NCI-H345 treated with DMSO at 0.1 percent for 48 hours (cell line): Measurements from ENCODE around the gene GGCT.
A peak's percentile ranks its signal among the peaks of the same experiment; 100 is the strongest.
"Not testable (repeated sequence)": the region's sequence is repeated elsewhere in the genome, so short reads cannot be mapped to it uniquely, and the experiment has no call there.

Experiments used
- DNase-seq: peaks from one replicate; lab custom pipeline; 2025; ENCODE audit not compliant: unreplicated experiment; lab: John Stamatoyannopoulos, UW

Gene GGCT, protein sequence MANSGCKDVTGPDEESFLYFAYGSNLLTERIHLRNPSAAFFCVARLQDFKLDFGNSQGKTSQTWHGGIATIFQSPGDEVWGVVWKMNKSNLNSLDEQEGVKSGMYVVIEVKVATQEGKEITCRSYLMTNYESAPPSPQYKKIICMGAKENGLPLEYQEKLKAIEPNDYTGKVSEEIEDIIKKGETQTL

DNA sequence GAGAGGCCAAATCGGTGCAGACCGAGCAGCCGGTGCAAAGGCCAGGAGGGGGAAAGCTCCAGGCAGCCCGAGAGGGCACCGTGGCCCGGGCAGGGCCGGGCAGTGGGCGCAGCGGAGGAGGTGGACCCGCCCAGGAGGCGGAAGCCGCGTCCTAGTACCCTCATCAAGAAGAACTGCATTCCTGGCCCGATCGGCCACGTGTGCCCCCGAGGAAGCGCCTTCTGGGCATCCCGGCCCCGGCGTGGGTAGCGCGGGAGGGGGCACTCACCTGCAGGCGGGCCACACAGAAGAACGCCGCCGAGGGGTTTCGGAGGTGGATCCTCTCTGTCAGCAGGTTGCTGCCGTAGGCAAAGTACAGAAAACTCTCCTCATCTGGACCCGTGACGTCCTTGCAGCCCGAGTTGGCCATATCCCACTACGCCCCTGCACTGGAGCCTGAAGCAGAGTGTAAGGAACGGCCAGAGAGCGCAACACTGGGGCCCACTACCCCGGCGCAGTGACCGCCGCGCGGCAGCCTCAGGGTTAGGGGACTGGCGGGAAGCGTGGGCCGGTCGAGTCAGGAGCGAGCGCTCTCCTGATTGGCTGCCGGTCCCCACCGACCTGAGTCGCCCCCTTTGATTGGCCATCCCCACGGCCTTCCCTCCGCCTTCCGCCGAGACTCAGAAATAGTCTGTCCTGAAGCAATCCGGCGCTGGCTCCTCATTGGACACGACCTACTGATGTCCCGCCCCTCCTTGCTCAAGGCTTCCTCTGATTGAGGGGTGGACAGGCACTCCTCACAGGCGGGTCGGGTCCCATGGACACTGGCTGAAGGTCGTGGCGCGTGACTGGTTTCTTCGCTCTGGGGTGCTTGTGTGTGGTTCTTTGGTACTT, at the start of gene GGCT:
Gene GGCT (minus strand): TSS at position 529 of the 873 bp plus-strand sequence. CDS start 120 bp downstream, at position 409.
- DNase-seq: peak; percentile 96

DNA sequence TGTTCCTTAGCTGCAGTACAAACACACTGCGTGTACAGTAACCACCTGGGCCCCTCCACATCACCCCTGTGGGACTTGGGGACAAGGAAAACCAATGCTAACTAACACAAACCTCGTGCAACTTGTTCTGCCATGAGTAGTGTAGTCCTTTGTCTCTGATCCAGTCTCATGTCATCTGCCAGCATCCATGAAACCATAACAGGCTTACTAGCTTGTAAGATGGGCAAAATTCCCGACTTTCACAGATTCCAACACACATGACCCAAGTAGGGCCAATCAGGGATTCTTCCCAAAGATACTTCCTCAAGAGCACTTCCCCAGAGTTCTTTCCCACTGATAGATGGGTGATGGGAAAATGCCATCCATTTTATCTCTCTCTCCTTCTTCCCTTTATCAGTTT, 48.9 kb upstream of the GGCT start:
- DNase-seq: no peak

DNA sequence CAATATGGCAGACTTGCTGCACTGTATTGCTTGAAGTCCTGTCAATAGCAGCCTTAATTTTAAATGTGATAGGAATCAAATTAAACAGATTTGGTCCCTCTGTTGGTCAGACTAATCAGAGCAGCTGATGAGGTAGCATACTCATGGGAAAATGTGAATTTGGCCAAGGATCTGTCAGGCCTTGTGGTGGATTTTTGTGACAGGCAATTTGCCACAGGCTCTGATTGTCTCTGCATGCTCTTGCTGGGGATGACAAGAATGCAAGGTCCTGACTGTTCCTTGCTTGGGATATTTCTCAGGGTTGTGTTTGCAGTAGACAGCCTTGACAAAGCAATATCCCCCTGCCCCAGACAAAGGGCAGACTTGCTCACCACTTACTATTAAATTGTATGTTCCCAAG, 48.5 kb upstream of the GGCT start:
- no peak for DNase-seq

DNA sequence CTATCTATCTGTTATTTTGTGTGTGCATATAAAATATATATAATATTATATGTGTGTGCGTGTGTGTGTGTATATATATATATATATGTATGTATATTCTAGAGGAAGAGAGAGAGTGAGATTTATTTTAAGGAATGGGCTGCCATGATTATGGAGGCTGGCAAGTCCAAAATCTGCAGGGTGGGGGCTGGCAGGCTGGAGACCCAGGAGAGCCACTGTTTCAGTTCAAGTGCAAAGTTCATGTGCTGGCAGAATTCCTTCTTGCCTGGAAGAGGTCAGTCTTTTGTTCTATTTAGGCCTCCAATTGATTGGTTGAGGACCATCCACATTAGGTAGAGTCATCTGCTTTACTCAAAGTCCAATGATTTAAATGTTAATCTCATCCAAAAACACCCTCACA, 47.7 kb upstream of the GGCT start:
- no peak for DNase-seq

DNA sequence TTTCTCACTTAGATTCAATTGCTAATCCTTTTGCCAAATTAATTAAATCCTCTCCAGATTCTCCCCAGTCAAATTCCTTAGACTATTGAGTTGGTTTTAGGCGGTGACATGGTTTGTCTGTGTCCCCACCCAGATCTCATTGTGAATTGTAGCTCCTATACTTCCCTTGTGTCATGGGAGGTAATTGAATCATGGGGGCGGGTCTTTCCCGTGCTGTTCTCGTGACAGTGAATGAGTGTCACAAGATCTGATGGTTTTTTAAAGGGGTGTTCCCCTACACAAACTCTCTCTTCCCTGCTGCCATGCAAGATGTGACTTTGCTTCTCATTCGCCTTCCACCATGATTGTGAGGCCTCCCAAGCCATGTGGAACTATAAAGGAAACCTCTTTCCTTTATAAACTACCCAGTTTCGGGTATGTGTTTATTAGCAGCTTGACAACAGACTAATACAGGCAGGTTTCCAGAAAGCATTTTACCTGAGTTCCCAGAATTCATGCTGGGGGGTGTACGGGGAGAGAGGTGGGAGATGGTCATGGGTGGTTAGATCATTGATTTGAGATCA, 45.4 kb upstream of the GGCT start:
- DNase-seq: no peak

DNA sequence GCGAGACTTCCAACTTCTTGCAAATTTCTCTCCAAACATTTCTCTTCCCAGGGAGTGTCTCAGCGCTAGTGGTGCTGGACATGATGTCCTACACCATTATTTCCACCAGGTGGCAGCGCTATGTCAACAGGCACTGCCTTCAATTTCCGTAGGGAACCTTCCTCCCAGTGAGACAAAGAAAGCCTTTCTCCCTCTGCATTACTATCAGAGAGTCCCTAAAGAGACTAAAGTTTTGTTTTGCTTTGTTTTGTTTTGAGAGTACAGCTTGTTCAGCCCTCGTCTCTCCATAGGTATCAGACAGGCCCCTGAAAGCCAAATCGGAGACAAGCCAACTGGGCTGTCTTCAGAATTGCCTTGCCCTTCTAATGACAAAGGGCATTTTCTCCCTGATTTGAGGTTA, 44.2 kb upstream of the GGCT start:
- peak; percentile 68 for DNase-seq

DNA sequence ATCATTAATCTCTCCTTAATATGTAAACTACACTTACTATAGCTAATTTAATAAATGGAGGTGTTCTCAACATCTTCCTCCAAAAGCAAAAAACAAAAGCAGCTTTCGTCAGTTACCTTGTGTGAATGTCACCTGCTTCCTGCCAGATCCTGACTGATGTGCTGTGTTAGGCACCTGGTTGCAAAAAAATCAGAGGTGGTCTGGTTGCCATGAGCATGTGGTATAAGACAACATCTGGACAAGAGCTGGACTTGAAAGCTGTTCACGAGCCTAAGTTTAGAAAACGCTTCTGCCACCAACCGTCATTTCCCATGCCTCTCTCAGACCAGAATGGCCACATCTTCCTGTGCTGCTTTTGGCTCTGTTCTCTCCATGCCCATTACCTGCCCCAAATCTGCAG, 42.0 kb upstream of the GGCT start:
- DNase-seq: no peak

DNA sequence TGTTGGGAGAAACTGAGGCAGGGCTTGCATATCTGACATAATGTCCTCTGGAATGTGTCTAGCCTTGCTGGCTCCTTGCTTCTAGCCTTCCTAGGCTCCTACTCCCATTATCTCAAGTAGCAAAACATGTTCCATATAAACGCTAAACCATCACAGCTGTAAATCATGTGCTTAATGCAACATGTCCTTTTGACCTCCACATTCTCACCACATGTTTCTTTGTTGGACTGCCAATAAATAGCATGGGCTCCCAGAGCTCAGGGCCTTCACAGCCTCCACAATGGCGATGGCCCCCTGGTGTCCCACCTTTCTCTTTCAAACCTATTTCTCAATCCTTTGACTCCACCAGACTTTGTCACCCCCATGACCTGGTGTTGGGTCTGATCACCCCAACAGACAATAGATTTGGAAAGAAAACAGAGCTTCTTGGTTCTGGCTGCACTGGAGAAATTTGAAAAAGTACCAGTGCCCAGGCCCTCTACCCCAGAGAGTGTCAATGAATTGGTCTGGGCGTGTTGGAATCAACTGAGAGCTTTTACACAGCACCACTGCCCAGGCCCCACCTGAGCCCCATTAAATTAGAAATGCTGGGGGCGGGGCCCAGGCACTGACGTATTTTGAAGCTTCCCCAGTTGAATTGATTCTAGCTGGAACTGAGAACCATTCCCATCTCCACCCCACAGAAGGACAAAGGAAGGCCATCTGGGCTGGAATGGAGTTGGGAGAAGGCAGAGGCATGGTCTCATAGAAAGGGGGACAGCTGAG, 41.3 kb upstream of the GGCT start:
- DNase-seq: no peak

DNA sequence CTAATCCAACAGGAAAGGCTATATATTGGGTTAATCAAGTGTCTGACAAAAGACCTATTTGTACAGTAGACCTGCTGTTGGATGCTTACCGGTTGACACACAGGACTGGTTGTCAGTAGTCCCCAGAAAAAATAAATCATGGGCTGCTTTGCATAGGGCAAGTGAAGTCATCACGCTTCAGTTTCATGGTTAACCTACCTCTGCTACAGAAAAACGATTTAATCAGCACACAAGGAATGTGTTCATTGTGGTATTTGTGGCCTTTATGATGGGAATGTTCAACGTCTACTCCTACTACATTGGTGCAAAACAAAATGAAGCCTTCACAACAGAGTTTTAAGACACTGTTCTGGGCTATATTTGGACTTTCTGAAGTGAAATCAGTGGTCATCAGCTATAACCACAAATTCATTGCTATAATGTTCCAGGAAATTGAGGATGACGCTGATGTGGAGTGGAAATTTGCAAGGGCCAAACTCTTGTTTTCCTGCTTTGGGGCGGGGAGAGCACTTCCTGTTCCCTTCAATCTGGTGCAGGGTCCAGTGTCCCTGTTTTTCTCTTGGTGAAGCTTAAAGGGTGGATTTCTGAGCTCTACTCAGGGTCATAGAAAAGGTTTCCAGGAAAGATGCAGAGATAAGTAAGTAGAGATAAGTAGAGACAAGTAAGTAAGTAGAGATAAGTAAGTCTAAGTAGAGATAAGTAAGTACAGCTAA, 39.3 kb upstream of the GGCT start:
- no peak for DNase-seq

DNA sequence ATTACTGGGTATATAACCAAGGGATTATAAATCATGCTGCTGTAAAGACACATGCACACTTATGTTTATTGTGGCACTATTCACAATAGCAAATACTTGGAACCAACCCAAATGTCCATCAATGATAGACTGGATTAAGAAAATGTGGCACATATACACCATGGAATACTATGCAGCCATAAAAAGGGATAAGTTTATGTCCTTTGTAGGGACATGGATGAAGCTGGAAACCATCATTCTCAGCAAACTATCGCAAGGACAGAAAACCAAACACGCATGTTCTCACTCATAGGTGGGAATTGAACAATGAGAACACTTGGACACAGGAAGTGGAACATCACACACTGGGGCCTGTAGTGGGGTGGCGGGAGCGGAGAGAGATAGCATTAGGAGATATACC, 38.5 kb upstream of the GGCT start:
- not testable (repeated sequence) for DNase-seq

DNA sequence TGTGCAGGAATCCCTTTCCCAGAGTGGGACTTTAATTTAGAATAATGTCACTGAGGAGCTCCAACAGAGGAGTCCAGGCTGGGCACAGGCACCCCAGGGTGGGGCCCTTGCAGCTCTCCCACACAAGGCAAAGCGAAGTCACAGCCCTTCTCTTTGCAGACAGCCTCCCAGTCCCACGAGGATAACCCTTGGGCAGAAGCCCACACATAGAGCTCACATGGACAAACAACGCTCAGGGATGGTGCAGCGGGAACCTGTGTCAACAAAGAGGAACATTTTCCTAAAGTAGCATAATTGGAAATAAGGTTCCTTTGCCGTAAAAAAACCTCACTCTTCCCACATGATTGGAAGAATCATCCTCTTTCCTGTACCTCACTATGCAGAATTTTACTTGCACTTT, 29.3 kb upstream of the GGCT start:
- DNase-seq: no peak

DNA sequence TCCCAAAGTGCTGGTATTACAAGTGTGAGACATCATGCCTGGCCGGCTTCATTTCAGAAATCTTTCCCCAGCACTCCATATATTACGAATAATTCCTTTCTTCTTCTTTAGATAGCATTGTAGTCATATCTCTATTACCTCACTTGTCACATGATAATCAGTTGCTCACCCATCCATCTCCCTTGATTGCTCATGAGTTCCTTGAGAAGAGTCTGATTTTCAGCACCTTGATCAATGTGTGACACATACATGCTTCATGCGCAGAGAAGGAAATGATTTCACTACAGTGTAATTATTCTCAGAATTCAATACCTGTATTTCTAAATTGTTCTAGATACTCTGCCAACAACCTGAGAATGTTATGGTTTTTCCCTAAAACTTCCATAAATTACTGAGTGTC, 26.7 kb upstream of the GGCT start:
- no peak for DNase-seq

DNA sequence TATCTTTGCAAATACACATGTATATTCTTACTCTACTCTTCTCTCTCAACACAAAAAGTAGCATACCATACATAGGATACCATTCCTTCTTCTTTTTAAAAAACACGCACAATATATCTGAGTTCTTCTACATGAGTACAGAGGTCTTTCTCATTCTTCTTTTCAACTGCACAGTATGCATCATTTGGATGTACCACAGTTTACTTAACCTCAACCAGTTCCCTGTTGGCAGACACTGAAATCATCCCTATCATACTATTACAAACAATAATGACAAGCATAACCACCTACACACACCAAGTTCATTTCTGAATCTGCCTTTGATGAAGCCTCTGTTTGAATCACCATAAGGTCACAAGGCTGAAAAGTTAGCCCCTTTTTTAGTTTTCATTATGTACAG, 25.7 kb upstream of the GGCT start:
- DNase-seq: no peak

DNA sequence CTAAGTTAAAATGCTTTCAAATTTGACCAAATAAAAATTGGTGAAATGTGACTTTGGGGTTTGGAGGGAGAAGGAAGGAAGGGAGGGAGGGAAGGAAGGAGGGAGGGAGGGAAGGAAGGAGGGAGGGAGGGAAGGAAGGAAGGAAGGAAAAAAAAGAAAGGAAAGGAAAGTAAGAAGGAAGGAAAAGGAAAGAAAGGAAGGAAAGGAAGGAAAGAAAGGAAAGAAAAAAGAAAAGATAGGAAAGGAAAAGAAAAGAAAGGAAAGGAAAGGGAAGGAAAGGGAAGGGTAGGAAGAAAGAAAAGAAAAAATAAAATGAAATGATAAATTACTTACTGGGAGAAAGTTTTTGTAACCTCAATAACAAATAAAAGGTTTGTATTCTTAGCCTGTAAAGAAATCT, 24.1 kb upstream of the GGCT start:
- no peak for DNase-seq

DNA sequence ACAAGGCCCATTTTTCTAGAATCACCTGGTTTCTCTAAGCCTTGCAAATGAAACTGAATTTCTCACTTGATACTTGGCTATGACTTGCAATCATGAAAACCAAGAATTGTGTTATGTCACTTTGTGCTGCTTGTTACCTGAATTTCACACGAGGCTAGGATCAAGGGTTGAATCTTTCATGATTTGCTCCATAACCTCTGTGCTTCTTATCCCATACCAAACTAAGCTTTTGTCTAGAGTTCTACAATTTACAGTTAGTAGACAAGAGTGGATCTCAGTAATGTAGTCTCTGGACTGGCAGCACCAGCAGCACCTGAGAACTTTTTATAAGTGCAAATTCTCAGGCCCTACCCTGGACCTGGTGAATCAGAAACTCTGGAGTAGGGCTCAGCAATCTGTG, 22.7 kb upstream of the GGCT start:
- DNase-seq: not testable (repeated sequence)

DNA sequence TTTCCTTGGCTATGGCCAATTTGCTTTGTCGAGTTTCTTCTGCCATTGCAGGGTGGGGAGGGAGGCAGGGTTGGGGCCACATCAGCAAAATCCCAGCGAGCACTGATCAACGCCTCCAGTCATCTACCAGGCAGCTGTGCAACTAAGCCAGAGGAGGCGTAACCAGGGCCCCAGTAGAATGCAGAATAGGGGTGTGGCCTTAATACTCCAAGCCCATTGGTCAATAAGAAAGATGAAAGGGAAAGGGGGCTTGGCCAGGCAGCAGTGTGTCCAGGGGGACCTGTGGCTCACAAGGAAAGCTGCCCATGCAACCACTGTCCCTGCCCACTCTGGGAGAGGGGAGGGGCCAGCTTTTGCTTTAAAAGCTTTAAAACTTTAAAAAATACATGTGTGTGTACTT, 21.5 kb upstream of the GGCT start:
- no peak for DNase-seq

DNA sequence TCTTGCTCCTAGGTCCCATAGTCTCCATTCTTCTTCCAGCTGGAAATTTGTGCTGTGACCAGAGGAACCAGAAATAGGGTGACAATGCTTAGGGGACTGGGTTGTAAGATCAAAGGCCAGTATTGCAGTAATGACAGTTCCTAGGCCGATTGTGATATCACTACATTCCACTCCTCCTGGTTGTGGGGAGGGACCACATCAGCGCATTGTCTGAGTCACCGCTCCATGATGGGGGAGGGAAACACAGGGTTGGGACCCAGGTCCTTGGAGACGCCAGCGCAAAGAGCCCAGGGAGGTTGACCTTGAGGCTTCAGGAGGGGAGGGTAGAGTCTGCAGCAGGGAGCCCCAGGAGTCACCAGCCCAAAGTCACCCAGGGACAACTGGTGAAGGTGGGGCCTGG, 20.8 kb upstream of the GGCT start:
- no peak for DNase-seq

DNA sequence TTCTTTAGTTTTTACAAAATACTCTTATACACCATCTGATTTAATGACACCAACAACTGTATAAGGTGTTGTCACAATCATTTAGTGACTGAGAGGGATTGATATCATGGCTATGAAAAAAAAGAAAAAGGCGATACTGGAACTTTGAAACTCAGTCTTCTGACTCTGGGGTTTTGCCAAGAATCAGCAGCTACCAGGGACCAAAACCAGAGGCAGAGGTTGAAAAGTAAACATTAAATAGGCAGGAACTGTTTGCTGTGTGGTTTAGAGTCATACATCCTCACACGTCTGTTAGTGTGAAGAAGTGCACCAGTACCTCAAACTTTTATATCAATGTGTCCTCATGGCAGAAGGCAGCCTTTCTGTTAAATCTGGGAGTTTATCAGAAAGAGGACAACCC, 19.9 kb upstream of the GGCT start:
- DNase-seq: no peak

DNA sequence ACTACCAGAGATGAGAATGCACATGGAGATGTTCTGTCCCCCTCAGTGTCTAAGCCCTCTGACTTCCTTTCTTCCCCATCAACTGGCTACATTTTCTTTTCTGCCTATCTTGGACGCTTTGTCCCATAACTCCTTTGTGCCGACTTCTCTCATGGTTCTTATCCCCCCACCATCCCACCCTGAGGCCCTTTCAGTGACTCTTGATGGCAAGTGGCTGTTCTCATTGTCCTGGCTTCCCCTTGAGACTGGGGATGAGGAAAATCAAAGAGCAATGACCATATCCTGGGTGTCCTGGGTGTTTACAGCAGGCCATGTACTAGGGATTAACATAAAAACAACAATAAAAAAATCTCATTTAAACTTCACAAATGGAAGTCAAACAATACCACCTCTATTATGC, 18.8 kb upstream of the GGCT start:
- DNase-seq: no peak

DNA sequence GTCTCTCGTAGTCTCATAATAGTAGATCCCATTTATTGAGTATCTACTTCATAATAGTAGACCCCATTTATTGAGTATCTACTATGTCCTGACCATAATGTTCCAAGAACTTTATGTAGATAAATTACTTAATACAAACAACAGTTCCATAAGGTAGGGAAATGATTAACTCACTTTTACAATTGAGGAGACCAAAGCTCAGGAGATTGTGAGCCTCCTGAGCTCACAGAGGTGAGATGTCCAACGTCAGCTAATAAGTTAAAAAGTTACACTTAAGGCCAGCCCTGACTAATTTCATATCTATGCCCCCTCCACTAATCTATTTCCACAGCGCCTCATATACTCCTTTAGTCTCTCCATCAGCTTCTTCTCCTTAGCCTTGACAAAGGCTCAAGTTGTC, 17.5 kb upstream of the GGCT start:
- no peak for DNase-seq

DNA sequence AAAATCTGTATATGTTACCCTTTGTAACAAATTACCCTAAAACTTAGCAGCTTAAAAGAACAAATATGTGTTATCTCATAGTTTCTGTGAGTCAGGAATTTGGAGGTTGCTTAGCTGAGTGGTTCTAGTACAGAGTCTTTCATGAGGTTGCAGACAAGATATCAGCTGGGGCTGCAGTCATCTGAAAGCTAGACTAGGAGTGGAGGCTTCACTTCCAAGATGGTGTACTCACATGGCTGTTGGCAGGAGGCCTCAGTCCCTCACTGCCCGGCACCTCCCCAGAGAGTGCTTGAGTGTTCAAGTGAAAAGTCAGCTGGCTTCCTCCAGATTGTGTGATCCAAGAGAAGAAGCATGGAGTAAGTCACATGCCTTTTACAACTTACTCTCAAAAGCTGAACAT, 16.9 kb upstream of the GGCT start:
- no peak for DNase-seq
